Subcutaneous adipose tissue (tissue), 4 donors: ENCODE data around the gene SPATA45. TPM values are rescaled to one million over a fixed set of nuclear protein-coding genes. Genes with fewer than 3 reads are reported as not detected.

Source experiments
- total RNA-seq, 4 donors: library from RNA; depleted of rRNA; stranded (reverse); fragments of >200 nt; gene quantifications; one replicate each; pipeline ENCODE4 v1.1.0, GENCODE V29; 2016
- TF ChIP-seq, protein P1 (sequence below): fragments of 450-650 bp; IDR thresholded peaks from one replicate; pipeline ENCODE4 v1.5.1; 2016; ENCODE audit warnings: low read depth, mild to moderate bottlenecking, control low read depth, antibody characterized with exemption, moderate library complexity

SPATA45 gene
- total RNA-seq, 4 donors from 2014 or later, result not detected

DNA sequence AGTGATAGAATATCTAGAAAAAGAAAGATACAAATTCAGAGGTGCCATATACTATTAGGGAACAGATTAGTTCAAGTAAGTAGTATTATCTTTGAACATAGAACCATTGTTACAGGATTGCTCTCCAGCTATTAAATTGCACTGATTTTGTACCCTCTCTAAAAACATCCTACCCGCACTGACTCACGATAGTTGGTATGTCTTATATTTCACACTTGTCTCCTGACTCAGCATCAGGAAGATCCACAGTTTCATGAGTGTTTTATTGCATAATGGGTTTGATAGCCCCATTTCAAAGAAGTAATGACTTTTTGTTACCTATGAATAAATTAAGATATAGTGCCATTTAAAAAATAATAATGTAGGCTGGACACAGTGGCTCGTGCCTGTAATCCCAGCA is 49.8 kb downstream of the SPATA45 start:
- TF ChIP-seq, protein P1, sequence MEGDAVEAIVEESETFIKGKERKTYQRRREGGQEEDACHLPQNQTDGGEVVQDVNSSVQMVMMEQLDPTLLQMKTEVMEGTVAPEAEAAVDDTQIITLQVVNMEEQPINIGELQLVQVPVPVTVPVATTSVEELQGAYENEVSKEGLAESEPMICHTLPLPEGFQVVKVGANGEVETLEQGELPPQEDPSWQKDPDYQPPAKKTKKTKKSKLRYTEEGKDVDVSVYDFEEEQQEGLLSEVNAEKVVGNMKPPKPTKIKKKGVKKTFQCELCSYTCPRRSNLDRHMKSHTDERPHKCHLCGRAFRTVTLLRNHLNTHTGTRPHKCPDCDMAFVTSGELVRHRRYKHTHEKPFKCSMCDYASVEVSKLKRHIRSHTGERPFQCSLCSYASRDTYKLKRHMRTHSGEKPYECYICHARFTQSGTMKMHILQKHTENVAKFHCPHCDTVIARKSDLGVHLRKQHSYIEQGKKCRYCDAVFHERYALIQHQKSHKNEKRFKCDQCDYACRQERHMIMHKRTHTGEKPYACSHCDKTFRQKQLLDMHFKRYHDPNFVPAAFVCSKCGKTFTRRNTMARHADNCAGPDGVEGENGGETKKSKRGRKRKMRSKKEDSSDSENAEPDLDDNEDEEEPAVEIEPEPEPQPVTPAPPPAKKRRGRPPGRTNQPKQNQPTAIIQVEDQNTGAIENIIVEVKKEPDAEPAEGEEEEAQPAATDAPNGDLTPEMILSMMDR, result no peak

DNA sequence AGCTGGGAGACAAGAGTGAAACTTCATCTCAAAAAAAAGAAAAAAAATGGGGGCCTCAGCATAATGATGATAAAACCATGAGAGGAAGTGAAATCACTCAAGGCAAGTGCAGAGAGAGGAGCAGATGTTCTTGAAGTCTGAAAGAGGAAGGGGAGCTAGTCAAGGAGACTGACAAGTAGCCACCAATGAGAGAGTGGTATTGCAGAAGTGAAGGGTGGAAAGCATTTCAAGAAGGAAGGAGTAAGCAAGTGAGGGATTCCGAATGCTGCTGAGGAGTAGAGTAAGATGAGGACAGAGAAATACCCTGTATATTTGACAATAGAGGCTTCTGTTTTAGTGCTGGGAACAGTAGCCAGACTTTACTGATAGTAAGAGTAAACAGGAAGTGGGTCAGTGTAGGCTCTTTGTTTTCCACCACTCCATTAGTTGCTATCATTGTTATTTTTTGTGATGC is 52.9 kb downstream of the SPATA45 start:
- TF ChIP-seq, protein P1, result no peak

DNA sequence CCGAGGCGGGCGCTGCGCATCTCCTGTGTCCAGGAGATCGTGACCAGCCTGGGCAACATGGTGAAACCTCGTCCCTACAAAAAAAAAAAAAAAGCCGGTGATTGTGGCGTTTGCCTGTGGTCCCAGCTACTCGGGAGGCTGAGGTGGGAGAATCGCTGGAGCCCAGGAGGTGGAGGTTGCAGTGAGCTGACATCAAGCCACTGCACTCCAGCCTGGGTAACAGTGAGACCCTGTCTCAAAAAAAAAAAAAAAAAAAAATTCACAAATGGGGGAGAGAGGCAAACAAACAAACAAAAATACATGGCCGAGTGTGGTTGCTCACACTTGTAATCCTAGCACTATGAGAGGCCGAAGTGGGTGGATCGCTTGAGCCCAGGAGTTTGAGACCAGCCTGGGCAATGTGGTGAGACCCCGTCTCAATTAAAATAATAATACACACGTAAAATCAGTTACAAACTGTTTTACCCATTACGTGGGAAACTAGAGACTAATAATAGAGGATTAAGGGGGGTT is 55.0 kb downstream of the SPATA45 start:
- TF ChIP-seq, protein P1, result no peak

DNA sequence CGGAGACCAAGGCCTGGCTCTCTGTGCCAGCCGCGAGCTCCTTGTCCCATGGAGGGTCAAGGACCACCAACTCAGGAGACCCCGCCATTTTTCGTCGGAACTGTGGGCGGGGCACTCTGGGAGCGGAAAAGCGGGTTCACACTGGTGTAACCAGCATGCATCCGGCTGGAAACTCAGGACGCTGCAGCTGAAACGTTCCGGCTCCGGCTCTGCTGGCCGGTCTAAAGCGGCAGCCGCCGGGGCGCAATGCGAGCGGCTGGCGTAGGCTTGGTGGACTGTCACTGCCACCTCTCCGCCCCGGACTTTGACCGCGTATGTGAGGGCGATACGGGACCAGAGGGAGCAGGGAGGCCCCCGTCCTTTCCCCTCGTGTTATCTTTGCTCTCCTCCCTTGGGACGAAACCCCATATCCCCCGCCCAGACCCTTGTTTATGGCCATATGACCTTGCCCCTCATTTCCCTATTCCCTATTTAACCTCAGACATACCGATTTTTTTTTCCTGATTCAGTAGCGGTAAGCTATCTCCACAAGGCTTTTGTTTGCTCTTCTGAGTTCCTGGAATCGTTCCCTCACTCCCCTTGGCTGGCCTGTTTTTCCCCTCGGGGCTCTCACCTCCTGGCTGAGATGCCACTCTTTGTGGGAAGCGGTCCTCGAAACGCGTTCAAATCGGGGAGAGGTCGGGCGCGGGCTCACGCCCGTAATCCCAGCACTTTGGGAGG is 55.6 kb downstream of the SPATA45 start, which contains the start of the genes NSL1 and TATDN3:
Gene NSL1 (minus strand): TSS at position 102 of the 720 bp plus-strand sequence. CDS start 14 bp downstream, at position 88.
Gene TATDN3 (plus strand): TSS at position 219 of the 720 bp plus-strand sequence. CDS start 28 bp downstream, at position 247.
- TF ChIP-seq, protein P1, result no peak

DNA sequence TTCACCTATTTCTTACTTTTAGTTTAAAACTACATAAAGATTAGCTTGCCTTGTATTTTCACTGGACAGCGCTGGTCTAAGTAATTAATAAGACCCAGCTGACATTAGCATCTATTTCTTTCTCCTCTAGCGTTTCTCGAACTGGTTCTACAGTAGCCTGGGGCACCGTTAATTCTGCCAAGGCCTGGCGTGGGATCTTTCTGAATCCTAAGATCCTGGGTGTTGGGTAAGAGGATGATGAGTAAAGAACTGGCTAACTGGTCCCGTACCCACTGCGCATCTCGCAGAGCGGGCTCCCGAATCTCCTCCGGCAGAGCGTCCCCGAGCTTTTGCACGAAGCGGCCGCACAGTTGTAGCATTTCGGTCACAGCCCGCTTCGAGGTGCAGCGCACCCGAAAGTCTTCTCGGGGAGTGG is 56.2 kb downstream of the SPATA45 start:
- TF ChIP-seq, protein P1, result no peak

DNA sequence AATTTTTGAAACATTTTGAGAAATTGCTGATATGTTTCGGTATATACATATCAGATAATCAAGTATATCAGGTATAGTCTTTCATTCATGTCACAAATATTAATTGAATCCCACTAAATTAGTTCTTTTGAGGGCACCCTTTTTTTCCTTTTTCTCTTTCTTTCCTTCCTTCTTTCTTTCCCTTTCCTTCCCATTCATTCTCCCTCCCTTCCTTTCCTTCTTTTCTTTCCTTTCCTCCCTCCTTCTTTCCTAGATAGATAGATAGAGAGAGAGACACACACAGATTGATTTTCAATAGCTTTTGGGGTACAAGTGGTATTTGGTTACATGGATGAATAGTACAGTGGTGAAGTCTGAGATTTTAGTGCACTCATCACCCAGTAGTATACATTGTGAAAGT is 61.6 kb downstream of the SPATA45 start:
- TF ChIP-seq, protein P1, result no peak

DNA sequence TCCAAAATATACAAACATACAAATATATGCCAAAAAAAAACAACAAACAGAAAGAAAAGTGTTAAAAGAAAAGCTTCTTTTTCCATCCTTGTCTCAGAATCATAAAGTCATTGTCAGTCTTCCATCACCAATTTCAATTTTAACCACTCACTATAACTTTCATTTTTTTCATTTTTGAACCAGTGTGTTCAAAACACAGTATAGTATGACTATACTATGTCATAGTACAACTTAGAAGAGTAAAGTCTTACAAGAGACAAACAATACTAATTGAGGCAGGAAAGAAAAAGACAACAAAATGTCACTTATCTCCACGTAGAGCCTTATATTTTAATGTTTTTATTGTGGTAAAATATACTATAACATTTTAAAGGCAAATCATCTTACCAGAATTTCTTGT is 63.5 kb downstream of the SPATA45 start:
- TF ChIP-seq, protein P1, result no peak
